HG02840 (cell line): ENCODE measurements around the gene AXIN2.

Experiments
- ATAC-seq: cut with Tn5 transposase; IDR thresholded peaks from one replicate; pipeline ENCODE4 v1.9.1; 2021; ENCODE audit warnings: mild to moderate bottlenecking, moderate library complexity, moderate number of reproducible peaks; ENCODE audit not compliant: unreplicated experiment, low FRiP score

Gene AXIN2, protein sequence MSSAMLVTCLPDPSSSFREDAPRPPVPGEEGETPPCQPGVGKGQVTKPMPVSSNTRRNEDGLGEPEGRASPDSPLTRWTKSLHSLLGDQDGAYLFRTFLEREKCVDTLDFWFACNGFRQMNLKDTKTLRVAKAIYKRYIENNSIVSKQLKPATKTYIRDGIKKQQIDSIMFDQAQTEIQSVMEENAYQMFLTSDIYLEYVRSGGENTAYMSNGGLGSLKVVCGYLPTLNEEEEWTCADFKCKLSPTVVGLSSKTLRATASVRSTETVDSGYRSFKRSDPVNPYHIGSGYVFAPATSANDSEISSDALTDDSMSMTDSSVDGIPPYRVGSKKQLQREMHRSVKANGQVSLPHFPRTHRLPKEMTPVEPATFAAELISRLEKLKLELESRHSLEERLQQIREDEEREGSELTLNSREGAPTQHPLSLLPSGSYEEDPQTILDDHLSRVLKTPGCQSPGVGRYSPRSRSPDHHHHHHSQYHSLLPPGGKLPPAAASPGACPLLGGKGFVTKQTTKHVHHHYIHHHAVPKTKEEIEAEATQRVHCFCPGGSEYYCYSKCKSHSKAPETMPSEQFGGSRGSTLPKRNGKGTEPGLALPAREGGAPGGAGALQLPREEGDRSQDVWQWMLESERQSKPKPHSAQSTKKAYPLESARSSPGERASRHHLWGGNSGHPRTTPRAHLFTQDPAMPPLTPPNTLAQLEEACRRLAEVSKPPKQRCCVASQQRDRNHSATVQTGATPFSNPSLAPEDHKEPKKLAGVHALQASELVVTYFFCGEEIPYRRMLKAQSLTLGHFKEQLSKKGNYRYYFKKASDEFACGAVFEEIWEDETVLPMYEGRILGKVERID

GRCh38 chr17:65561452-65562205 lies at the start of gene AXIN2:
TSS of gene AXIN2 (minus strand) at chr17:65561648. CDS start at chr17:65558620, 3,028 bp downstream.
- peak; percentile 75 for ATAC-seq

DNA sequence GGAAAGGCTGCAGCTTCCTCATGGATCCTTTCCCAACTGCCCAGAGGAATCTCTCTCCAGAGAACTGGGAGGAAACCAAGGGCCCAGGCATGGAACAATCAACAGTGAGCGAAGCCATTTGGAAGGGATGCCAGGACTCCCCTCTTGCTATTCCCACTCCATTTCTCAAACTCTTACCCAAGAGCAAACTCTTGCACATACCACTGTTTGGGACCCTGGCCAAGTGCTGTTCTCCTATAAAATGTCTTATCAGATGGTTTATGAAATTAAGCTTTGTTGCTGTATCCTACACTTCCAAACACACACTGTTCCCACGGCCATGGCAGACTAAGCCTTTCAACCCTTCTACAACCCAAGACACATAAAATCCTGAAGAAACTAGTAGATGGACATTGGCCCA lies 48.3 kb upstream of the AXIN2 start:
- no peak for ATAC-seq

DNA sequence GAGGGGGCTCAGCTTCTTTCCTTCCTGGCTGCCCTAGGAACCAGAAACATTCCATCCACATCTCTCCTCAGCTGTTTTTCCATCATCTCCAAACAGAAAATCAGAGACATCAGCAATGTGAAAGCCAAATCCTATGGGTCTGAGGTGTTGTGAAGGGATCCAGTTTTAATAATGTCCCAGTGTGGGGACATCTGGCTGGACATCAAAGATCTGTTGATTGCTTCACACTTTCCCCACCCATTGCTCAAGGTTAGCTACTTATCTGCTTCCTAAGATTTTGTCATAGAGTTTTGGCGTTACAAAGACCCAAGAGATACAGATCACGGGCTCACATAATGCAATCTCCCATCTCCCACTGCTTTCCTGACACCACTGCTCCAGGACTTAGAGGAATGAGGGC lies 47.8 kb upstream of the AXIN2 start:
- no peak for ATAC-seq

DNA sequence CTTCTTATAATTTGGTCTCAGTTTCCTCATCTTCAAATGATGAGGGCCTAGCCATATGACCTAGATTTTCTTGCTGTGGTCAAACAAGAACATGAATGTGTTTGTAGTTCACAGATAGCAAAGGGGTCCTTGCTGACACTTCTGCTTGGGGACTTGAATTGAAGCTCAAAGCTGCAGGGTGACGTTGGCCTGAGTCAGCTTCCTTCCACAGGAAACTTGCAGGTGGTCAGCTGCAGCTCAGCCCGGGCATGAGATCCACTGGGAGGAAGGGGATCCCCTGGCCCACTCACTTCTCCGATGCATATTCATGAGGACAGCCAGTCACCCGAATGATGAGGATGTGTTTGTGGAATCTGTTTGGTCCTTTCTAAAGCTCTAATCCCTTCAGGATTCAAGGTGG lies 42.6 kb upstream of the AXIN2 start:
- no peak for ATAC-seq

DNA sequence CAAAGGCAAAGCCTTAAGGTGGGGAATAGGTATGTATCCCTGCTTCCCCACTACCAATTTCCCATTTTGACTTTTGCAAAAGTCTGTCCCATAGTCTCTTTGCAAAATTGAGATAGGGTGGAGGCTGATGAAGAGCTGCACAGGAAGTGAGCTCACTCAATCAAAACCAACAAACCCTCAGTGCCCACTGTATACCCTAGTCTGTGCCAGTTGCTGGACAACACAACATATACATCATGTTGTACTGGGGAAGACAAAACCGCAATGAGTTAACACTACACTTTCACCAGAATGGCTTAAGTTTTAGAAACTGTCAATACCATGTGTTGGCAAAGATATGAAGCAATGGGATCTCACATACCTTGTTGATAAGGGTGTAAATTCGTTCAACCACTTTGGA lies 40.4 kb upstream of the AXIN2 start:
- ATAC-seq: no peak

GRCh38 chr17:65601145-65601544 lies 39.7 kb upstream of the AXIN2 start:
- no peak for ATAC-seq

DNA sequence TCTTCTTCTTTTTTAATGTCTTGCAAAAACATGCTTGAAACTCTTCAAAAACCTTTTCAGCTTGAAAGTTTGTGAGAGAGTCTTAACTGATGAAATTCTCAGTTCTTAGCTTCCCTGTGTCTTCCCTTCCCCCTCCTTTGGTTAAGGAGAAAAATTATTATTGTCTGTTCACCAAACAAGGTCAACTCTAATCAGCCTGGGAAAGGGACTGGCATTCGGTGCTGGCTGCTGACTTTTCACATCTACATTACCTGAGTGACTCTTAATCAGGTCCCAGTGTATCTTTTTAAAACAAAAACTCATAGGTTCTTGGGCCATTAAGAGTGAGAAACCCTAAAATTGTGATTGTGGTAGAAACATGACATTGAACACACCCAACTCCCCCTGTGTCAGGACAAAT lies 39.1 kb upstream of the AXIN2 start:
- no peak for ATAC-seq

GRCh38 chr17:65599650-65600049 lies 38.2 kb upstream of the AXIN2 start:
- ATAC-seq: no peak

- ATAC-seq: no peak
These were observed 37.3 kb upstream of the AXIN2 start for GRCh38 chr17:65598746-65599145.

- ATAC-seq: no peak
These were observed 33.7 kb upstream of the AXIN2 start for GRCh38 chr17:65595071-65595656.

DNA sequence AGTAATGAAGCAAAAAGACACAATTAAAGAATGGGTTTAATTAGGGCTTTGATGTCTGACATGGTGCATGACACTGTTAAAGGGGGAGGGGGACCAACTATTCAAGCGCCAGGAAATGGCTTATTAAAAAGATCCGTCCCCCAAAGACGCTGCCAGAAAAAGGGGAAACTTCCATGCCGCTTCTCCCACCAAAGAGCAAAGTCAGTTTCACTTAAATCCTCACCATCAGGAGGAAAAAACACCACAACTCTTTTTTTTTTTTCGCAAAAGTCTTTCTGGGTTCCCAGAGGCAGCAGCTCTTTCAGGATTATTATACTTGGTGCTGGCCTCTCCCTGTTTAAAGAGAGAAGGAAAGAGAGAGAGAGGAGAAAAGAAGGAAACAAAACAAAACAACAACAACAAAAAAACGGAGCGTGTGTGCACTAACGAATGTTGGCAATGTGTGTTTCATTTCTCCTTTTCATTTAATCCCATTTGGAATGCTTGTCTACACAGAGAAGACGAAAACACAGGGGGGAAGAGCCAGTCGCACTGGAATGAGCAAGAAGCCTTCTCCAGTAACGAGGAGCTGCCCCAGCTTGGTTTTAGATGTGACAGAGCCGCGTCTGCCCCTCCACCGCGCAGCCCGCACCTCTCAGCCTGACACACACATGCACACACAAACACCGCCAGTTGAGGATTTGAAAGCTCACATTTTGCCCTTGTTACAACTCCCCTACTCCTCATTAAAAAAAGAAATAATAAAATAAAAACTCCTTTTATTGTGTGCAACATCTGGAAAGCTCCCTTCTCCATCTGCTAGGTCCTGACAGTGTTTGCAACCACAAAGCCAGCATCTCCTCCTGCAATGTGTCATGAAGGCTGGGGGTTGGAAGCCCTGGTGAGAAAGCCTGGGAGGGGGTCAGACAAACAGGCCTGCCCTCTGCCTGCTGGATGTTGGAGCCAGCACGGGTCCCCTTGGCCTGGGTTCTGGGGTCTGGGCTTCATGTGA lies 32.7 kb upstream of the AXIN2 start:
- no peak for ATAC-seq

DNA sequence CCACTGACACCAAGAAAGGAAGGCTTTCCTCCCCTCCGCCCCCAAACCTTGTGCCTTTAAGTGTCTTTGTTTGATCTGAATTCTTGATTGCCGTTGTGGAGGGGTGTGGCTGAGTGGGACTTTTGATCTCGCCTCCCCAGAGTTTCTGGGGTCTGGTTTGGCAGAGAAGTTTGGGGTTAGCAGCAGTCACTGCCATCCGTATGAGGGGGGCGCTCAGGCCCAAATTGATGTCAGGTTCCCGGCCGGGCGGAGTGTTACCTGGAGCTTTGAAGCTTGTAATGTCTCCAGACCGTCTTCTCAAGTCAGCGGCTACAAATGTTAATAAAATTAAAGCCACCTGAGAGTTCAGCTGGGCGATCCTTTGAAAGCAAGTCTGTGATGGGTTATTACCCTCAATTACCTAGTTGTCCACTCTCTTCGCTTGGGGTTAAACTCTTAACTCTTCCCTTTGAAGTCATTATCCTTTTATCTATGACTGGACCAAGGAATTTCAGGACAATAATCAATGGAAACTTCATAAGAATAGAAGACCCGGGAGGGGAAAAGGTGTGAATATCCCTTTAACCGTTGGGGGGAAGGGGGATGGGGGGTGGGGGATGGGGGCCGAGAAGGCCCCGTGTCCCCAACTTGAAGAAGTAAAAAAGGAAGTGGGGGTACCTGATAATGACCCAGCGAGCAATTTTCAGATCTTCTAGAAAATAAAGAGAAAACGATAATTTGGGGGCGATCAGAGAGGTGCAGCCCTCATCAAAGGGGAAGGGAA lies 31.8 kb upstream of the AXIN2 start:
- ATAC-seq: no peak

DNA sequence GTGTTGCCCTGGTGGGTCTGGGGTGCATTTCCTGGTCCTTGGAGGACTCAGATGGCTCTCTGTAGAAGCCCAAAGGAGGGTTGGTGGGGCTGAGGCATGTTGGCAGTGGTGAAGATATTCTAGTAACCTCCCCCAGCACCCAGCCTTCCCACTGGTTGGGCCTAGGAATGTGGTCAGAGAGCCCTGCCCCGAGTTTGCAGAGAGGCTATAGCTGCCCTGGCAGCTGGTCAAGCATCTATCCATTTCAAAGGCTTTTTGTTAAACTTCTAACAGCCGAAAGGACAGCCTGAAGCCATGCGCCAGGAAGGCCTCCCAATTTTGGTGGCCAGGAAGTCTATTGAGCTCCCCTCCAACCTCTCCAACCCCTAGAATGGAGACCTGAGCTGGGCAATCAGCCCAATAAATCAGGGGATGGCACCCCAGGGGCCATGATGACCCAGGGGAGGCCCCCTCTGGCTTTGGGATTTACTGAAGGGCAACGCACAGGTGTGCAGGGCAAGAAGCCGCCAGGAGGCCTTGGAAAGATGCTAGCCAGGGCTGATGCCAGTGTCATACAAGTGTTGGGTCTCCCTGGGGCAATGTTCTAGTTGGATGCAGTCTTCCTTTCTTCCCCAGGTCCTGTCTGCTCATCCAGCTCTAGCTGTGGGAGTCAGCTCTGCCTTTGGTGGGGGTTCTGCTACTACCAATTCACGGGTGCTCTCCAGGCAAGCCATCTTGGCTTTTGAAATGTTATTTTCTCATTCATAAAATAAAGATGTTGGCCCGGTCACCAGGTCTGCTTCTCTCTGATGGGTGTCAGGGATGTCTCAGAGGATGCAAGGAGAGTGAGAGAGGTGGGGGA lies 30.9 kb upstream of the AXIN2 start:
- no peak for ATAC-seq

- ATAC-seq: no peak
These were observed 27.9 kb upstream of the AXIN2 start for GRCh38 chr17:65589321-65589720.

DNA sequence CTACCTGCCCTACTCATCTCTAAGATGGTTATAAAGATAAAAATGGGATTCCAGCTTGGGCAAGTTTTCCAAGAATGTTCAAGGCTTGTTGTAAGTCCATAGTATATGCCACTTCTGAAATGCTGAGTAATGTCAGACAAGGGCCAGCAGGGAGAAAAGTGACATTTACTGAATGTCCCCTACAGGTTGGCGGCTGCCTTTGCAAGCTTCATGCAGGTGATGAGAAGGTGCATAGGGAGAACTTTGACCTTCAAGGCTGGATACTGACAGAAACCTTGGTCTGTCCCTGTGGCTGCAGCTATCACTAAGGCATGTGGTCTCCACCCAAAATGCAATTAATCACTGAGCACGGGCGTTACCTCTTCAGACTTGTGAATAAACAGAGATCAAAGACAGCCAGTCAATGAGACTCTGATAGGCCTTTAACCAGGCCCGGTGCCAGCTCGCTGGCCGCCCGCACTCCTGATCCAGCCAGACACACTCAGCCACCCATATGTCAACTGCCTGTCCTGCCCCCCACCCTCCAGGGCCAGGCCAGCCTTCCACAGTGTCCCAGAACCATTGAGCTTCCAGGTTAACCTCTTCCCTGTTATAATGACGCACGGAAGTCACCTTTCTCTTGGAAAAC lies 26.8 kb upstream of the AXIN2 start:
- ATAC-seq: no peak

DNA sequence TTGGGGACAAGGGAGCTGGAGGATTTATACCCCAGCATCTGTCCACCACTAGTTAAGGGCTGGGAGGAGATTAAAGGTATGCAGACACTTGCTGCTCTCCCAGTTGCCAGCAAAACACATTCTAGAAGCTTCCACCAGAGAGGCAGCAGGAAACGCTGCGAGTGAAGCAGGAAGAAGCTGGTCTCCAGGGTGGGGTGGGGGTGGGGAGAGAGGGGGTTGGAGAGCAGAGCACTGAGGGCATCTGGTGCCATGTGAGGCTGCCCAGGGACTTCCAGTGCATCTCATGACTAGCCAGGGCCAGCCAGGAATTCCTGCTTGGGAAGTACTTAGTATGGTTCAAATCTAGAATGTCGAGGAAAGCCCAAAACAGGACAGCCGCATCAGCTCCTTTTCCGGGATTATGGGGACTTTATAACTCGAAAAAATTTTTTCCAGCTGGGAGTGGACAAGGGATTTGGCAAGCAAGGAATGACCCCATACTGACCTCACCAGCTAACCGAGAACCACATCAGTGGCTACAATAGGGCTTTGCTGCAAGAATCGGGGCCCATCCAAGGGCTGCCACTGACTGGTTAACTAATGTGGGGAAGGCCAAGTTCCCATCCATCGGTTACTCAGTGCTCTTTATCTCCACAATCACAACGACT lies 26.2 kb upstream of the AXIN2 start:
- no peak for ATAC-seq

DNA sequence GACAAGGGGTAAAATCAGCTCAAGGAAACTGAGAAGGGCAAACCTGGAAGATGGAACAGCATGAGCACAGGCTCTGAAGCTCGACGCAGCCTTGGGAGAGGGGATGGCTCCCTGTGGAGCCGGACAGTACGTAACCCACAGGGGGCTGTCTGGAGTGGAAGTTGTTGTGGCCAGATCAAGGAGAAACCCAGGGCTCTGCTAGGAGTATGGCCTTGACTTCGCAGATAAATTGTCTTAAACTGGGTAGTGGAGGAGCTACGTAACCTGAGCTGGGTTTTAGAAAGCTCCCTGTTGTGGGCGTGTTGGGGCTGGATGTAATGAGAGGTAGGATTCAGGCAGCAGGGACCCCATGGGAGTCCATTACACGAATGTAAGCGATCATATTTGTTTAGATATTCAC lies 25.5 kb upstream of the AXIN2 start:
- no peak for ATAC-seq
